Amygdala (tissue), 56 donors: Measurements from ENCODE around the gene CCDC28B.
A peak's percentile ranks its signal among the peaks of the same experiment; 100 is the strongest.
"Not testable (repeated sequence)": the region's sequence is repeated elsewhere in the genome, so short reads cannot be mapped to it uniquely, and the experiment has no call there.

Experiments used
- DNase-seq, 56 donors: peaks; one replicate each; lab custom pipeline; 2025; lab: John Stamatoyannopoulos, UW

The CCDC28B gene

GRCh38 chr1:32200226-32201010 is at the start of gene CCDC28B:
CCDC28B (plus strand) TSS chr1:32200595; CDS start chr1:32201936, 1,341 bp downstream.
- peak in 45 of 56 donors; percentile 21 to 82 (median 55) for DNase-seq

- DNase-seq, result no peak
These were observed 49.5 kb upstream of the CCDC28B start for GRCh38 chr1:32150847-32151246.

GRCh38 chr1:32151319-32151787 is 49.0 kb upstream of the CCDC28B start:
- peak in 1 of 56 donors; percentile 3 for DNase-seq

- no peak for DNase-seq
These were observed 41.2 kb upstream of the CCDC28B start for GRCh38 chr1:32159189-32159588.

DNA sequence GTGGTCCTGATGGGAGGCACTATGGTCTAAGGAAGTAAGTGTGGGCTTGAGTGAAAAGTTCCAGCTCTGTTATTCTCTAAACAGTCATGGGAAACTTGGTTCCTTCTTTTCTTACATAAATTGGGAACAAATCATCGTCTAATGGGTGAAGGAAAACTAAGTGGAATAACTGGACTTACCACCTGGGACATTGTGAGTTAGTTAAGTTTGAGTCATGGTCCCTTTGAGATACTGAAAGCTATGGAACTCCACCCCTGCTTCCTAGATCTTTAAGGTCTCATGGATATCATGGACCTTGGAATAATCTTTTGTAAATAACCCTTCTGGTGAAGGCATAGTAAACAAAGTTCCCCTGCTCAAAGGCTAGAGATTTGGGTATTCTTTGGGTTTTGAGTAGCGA is 37.0 kb upstream of the CCDC28B start:
- no peak for DNase-seq

DNA sequence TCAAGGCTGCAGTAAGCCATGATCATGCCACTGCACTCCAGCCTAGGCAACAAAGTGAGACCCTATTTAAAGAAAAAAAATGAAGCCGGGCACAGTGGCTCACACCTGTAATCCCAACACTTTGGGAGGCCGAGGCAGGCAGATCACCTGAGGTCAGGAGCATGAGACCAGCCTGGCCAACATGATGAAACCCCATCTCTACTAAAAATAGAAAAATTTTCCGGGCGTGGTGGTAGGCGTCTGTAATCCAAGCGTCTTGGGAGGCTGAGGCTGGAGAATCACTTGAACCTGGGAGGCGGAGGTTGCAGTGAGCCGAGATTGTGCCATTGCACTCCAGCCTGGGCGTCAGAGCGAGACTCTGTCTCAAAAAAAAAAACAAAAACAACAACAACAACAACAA is 34.8 kb upstream of the CCDC28B start:
- DNase-seq, result not testable (repeated sequence)

- no peak for DNase-seq
These were observed 29.4 kb upstream of the CCDC28B start for GRCh38 chr1:32170991-32171390.

GRCh38 chr1:32172621-32173245 is 27.7 kb upstream of the CCDC28B start:
- no peak for DNase-seq

GRCh38 chr1:32178380-32179192 is 21.8 kb upstream of the CCDC28B start:
- no peak for DNase-seq

DNA sequence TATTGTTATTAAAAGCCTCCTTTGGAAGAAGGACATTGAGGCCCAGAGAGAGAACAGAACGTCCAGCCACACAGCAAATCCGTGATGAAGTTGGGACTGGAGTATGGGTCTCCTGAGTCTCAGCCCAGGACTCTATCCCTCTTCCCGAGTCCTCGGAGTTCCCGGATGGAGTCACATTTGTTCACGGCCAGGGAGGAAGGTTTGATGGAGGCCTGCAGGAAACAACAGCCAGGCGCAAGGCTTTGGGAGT is 21.3 kb upstream of the CCDC28B start:
- no peak for DNase-seq

GRCh38 chr1:32179443-32180185 is 20.8 kb upstream of the CCDC28B start, which contains the start of gene TXLNA:
TXLNA (plus strand) TSS chr1:32179675; CDS start chr1:32180346, 671 bp downstream.
- peak; percentile 62 to 98 (median 90) for DNase-seq

DNA sequence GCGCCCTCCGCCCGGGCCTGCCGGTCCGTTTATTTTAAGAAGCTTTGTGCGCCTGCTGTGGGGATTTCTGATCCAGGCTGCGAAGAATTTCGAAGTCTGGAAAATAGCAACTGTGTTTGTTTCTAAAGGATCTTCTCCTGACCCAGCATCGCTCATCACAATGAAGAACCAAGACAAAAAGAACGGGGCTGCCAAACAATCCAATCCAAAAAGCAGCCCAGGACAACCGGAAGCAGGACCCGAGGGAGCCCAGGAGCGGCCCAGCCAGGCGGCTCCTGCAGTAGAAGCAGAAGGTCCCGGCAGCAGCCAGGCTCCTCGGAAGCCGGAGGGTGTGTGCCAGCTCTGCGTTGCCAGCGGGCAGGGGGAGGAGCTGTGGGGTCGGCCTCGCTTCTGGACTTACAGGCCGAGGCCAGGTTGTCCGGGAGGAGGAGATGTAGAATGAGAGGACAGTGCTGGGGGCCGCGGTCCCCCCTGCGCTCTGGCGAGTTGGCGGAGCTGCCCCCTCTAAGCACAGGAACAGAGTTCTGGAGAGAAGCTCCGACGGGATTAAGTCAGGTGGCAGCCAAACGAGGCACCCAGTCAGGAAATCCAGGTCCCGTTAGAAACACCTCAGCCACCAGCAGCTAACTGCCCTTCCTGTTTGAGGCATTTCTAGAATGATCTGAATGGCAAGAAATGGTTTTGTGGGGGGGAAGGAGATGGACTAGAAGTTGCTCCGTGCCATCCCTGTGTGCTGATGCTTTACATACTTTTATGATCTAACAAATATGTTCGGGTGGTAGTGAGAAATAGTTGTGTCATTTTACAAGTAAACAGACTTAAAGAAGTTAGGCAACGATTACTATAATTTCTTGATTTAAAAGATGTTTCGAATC is 20.0 kb upstream of the CCDC28B start:
- DNase-seq, result peak in 26 of 56 donors; percentile 12 to 62 (median 42)

GRCh38 chr1:32181065-32181464 is 19.3 kb upstream of the CCDC28B start:
- DNase-seq, result no peak

- no peak for DNase-seq
These were observed 18.8 kb upstream of the CCDC28B start for GRCh38 chr1:32181563-32181962.

GRCh38 chr1:32182060-32182459 is 18.3 kb upstream of the CCDC28B start:
- DNase-seq, result no peak

DNA sequence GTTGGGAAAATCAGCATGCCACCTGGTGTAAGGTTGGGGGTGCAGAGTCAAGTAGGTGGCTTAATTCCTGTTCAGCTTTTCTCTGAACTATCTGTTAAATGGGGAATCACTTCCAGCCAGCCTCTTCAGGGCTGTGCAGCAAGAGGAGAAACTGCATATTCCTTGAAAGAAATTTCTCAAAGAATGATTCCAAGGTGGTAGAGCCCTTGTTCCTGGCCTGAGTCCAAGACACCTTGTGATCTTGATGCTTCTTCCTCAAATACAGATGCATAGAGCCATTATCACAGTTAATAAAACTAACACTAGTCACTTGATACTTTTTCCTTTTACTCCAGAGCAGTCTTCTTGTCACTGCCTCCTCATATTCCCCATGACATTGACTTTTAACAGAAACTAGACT is 15.7 kb upstream of the CCDC28B start:
- no peak for DNase-seq

DNA sequence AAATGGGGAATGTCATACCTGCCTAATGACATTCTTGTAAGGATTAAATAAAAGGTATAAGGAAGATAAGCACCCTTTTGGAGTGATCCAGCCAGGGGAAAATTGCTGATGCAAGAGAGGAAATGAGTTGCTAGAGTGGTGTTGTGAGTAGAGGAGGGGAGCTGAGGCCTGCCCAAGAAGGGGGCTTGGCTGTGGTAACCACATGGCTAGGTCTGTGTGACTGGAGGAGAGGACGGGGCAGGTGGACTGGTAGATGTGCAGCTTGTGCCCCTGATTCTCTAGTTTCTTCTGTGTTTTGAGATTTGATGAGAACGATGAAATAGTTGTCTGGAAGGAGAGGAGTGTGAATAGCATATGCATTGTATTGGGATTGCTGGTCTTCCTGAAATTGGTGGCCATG is 14.3 kb upstream of the CCDC28B start:
- no peak for DNase-seq

DNA sequence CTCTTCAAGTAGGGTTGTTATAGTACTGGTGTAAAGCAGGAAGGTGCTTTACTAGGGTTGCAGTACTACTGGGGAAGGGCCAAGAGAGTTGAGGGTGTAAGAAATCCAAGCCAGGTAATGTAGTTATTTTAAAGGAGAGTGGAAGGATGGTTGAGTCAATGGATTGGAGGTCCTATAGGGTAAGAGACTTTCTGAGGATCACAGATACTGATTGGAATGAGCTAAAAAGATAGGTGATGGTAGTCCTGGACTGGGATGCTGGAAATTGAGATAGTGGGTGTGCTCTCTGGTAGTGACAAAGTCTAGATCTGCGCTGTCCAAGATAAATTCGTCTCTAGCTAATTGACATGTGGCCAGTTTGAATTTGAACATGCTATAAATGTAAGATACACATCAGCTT is 13.9 kb upstream of the CCDC28B start:
- no peak for DNase-seq

DNA sequence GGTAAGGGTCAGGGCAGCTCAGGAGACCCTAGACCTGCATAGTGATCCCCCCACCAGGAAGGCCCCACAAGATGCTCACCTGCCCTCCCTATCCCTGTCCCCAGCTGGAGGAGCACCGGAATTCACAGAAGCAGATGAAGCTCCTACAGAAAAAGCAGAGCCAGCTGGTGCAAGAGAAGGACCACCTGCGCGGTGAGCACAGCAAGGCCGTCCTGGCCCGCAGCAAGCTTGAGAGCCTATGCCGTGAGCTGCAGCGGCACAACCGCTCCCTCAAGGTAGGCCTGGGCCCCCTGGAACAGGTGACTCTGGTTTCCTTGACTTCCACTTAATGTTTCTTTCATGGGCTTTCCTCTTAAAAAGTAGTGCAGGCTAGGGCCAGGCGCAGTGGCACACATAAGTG is 12.5 kb upstream of the CCDC28B start:
- DNase-seq, result no peak
